ENCODE data around the gene VAMP5. TPM values are rescaled to one million over a fixed set of nuclear protein-coding genes. Genes with fewer than 3 reads are reported as not detected.
"Not testable (repeated sequence)": the region's sequence is repeated elsewhere in the genome, so short reads cannot be mapped to it uniquely, and the experiment has no call there.

The VAMP5 gene
- total RNA-seq, 1 experiment from 2014 or later = 6.3 TPM

GRCh38 chr2:85615413-85615728 lies 31.1 kb downstream of the VAMP5 start:
- ChIA-PET CTCF (interaction anchor here (1.8 kb wide), 1 partner anchor 22 kb away, joined by 8 read pairs; no protein-coding TSS in a partner anchor), POLR2A (interaction anchor here (0.7 kb wide), 1 partner anchor 54 kb away, joined by 4 read pairs; the partner anchor contains the start of gene GGCX)
- H3K27me3 Mint-ChIP-seq (ENCODE audit: low read depth) = no peaks in the 10 kb centered on the region
- no peak for DNase-seq (ENCODE audit: low spot score)
- H3K4me3 Mint-ChIP-seq = peak overlapping the region; percentile 90
- H3K36me3 Mint-ChIP-seq = peaks cover 9% of the 10 kb centered on the region
- TF ChIP-seq, protein P1, sequence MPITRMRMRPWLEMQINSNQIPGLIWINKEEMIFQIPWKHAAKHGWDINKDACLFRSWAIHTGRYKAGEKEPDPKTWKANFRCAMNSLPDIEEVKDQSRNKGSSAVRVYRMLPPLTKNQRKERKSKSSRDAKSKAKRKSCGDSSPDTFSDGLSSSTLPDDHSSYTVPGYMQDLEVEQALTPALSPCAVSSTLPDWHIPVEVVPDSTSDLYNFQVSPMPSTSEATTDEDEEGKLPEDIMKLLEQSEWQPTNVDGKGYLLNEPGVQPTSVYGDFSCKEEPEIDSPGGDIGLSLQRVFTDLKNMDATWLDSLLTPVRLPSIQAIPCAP (CRISPR knock-in tag; IDR thresholded peaks at IDR 0.05) = no peak
- TF ChIP-seq AR (CRISPR knock-in tag; IDR thresholded peaks at IDR 0.05) (no peak), FOXK1 (CRISPR knock-in tag; IDR thresholded peaks at IDR 0.05) (no peak), ELF4 (CRISPR knock-in tag; IDR thresholded peaks at IDR 0.05; ENCODE audit: low read depth) (no peak), ZNF671 (CRISPR knock-in tag; IDR thresholded peaks at IDR 0.05) (no peak), HMGXB4 (CRISPR knock-in tag; IDR thresholded peaks at IDR 0.05) (no peak), ZSCAN18 (CRISPR knock-in tag; IDR thresholded peaks at IDR 0.05) (no peak), NR2C2 (CRISPR knock-in tag; IDR thresholded peaks at IDR 0.05) (no peak), RORB (CRISPR knock-in tag; IDR thresholded peaks at IDR 0.05) (no peak), SMAD3 (CRISPR knock-in tag; IDR thresholded peaks at IDR 0.05; ENCODE audit: borderline replicate concordance) (no peak)
- TF ChIP-seq, protein P2, sequence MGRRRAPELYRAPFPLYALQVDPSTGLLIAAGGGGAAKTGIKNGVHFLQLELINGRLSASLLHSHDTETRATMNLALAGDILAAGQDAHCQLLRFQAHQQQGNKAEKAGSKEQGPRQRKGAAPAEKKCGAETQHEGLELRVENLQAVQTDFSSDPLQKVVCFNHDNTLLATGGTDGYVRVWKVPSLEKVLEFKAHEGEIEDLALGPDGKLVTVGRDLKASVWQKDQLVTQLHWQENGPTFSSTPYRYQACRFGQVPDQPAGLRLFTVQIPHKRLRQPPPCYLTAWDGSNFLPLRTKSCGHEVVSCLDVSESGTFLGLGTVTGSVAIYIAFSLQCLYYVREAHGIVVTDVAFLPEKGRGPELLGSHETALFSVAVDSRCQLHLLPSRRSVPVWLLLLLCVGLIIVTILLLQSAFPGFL (CRISPR knock-in tag; IDR thresholded peaks at IDR 0.05; ENCODE audit: borderline replicate concordance) = no peak
- TF ChIP-seq, protein P3, sequence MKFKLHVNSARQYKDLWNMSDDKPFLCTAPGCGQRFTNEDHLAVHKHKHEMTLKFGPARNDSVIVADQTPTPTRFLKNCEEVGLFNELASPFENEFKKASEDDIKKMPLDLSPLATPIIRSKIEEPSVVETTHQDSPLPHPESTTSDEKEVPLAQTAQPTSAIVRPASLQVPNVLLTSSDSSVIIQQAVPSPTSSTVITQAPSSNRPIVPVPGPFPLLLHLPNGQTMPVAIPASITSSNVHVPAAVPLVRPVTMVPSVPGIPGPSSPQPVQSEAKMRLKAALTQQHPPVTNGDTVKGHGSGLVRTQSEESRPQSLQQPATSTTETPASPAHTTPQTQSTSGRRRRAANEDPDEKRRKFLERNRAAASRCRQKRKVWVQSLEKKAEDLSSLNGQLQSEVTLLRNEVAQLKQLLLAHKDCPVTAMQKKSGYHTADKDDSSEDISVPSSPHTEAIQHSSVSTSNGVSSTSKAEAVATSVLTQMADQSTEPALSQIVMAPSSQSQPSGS (CRISPR knock-in tag; IDR thresholded peaks at IDR 0.05; ENCODE audit: borderline replicate concordance, low read depth) = no peak
- TF ChIP-seq, protein P4, sequence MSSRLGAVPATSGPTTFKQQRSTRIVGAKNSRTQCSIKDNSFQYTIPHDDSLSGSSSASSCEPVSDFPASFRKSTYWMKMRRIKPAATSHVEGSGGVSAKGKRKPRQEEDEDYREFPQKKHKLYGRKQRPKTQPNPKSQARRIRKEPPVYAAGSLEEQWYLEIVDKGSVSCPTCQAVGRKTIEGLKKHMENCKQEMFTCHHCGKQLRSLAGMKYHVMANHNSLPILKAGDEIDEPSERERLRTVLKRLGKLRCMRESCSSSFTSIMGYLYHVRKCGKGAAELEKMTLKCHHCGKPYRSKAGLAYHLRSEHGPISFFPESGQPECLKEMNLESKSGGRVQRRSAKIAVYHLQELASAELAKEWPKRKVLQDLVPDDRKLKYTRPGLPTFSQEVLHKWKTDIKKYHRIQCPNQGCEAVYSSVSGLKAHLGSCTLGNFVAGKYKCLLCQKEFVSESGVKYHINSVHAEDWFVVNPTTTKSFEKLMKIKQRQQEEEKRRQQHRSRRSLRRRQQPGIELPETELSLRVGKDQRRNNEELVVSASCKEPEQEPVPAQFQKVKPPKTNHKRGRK (CRISPR knock-in tag; IDR thresholded peaks at IDR 0.05; ENCODE audit: borderline replicate concordance) = no peak
- no peak overlapping the region for H3K27ac Mint-ChIP-seq
- H3K9me3 Mint-ChIP-seq = no peaks in the 10 kb centered on the region
- ATAC-seq = no peak
- peaks cover 7% of the 10 kb centered on the region for H3K4me1 Mint-ChIP-seq

DNA sequence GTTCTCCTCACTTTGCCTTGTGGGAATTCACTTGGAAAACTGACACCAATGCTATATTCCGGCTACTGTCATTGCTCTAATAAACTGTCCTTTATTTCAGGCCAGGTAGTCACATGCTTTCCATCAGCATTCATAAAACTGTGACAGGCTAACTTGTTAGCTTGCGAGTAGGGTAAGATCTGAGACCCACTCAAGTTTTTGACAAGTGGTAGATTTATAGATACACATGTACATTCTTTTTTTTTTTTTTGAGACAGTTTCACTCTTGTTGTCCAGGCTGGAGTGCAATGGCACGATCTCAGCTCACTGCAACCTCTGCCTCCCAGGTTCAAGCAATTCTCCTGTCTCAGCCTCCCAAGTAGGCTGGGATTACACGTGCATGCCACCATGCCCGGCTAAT lies 33.5 kb downstream of the VAMP5 start:
- DNase-seq (ENCODE audit: low spot score); H3K27me3 Mint-ChIP-seq (ENCODE audit: low read depth); H3K4me1 Mint-ChIP-seq; H3K9me3 Mint-ChIP-seq; ATAC-seq; POLR2A ChIA-PET: not testable (repeated sequence)
- Mint-ChIP-seq H3K4me3 (peak overlapping the region; percentile 90), H3K27ac (0 out of 2 replicates have a peak overlapping the region, but pooled peaks have one; percentile 53), H3K36me3 (peaks cover 18% of the 10 kb centered on the region)
- CTCF ChIA-PET = interaction anchor here (3.2 kb wide), 1 partner anchor 20 kb away, joined by 13 read pairs; no protein-coding TSS in a partner anchor
